ENCODE data around the gene ZNF92. TPM values are rescaled to one million over a fixed set of nuclear protein-coding genes. Genes with fewer than 3 reads are reported as not detected.

ZNF92 gene
- total and polyA plus RNA-seq, 12 donors, result 2.7 to 21.9 (median 11.4) TPM

DNA sequence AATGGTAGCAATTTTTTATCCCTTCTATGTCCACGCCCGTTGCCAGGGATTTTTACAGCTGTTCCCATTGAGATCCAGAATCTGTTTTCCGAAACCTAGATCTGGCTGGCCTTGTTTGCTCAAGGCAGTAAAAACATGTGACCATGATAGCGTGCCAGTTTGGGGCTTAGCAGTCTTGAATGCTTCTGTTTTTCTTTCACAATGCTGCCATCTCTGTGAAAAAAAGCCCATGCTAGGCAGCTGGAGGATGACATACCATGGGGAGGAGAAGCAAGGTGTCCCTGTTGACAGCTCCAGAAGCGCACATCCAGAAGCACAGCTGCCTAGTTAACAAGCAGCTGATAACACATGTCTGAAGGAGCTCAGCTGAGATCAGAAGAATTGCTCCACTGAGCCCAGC lies 2.2 kb upstream of the ZNF92 start:
- intact Hi-C loops (cut with DNase I), result no loop called here
- 39 to 52% (median 44%) methylated on average over 5 of the region's 5 CpGs for WGBS, 4 donors
- no peak overlapping the region for H3K4me3 ChIP-seq
- peaks cover 10 to 21% of the 10 kb centered on the region in 2 donors for H3K4me1 ChIP-seq (replicated peaks in 1 of 2)
- H3K27ac ChIP-seq, result peak overlapping the region in 1 of 5 donors; percentile 3
- H3K9me3 ChIP-seq (replicated peaks in 1 of 3), result no peaks in the 10 kb centered on the region
- no peaks in the 10 kb centered on the region for H3K27me3 ChIP-seq
- H3K36me3 ChIP-seq (replicated peaks in 1 of 2), result peaks cover 0 to 1% of the 10 kb centered on the region in 2 donors
- TF ChIP-seq, protein P1, sequence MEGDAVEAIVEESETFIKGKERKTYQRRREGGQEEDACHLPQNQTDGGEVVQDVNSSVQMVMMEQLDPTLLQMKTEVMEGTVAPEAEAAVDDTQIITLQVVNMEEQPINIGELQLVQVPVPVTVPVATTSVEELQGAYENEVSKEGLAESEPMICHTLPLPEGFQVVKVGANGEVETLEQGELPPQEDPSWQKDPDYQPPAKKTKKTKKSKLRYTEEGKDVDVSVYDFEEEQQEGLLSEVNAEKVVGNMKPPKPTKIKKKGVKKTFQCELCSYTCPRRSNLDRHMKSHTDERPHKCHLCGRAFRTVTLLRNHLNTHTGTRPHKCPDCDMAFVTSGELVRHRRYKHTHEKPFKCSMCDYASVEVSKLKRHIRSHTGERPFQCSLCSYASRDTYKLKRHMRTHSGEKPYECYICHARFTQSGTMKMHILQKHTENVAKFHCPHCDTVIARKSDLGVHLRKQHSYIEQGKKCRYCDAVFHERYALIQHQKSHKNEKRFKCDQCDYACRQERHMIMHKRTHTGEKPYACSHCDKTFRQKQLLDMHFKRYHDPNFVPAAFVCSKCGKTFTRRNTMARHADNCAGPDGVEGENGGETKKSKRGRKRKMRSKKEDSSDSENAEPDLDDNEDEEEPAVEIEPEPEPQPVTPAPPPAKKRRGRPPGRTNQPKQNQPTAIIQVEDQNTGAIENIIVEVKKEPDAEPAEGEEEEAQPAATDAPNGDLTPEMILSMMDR (IDR thresholded peaks at IDR 0.05), result no peak
- TF ChIP-seq POLR2A (IDR thresholded peaks at IDR 0.05), result no peak
- peak; percentile 41 to 76 (median 60) for DNase-seq

DNA sequence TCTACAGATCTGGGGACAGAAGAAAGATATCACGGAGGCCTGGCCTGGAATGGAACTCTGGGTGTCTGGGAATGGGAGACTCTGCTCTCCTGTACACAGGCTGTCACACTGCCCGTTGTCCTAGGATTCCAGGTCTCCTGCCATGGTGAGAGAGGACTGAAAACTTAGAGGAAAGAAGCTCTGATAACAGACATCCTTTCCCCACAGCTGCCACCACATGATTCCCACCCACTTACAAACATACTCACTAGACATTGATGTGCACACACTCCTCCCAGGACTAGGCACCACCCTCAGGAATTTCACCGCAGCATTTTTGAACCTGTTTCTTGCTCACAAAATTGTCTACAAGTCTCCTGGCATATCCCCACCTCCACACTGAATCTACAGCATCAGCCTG lies 5.7 kb downstream of the ZNF92 start:
- intact Hi-C loops (cut with DNase I), result no loop called here
- DNase-seq, result no peak

DNA sequence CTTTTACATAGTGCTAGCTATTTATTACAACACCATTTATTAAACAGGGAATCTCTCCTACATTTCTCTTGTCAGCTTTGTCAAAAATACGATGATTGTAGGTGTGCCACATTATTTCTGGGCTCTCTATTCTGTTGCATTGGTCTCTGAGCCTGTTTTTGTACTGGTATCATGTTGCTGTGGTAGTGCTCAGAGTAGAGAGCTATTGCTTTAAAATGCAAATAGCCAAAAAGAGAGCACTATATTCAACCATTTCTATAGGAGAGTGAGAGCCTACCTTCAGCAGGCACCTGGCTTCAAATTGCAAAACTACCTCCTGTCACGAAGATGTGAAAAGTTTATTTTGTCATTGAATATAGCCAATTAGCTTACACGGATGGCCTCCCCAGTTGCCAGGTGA lies 8.1 kb downstream of the ZNF92 start:
- DNase-seq, result no peak
- Histone ChIP-seq H3K27ac (no peak overlapping the region), H3K9me3 (replicated peaks in 1 of 3) (no peaks in the 10 kb centered on the region), H3K27me3 (no peaks in the 10 kb centered on the region), H3K36me3 (replicated peaks in 1 of 2) (no peaks in the 10 kb centered on the region), H3K4me1 (replicated peaks in 1 of 2) (no peaks in the 10 kb centered on the region), H3K4me3 (no peak overlapping the region)
- 87 to 92% (median 90%) methylated on average over 3 of the region's 3 CpGs for WGBS, 4 donors
- TF ChIP-seq POLR2A (IDR thresholded peaks at IDR 0.05), result no peak
- TF ChIP-seq, protein P1 (IDR thresholded peaks at IDR 0.05), result no peak
- intact Hi-C loops (cut with DNase I), result no loop called here

More for the DNA sequence above, 5.7 kb downstream of the ZNF92 start:
- TF ChIP-seq, protein P1 (IDR thresholded peaks at IDR 0.05), result no peak
- TF ChIP-seq POLR2A (IDR thresholded peaks at IDR 0.05), result no peak
- H3K9me3 ChIP-seq (replicated peaks in 1 of 3), result no peaks in the 10 kb centered on the region
- peaks cover 10 to 20% of the 10 kb centered on the region in 2 donors for H3K4me1 ChIP-seq (replicated peaks in 1 of 2)
- no peaks in the 10 kb centered on the region for H3K27me3 ChIP-seq
- H3K4me3 ChIP-seq, result no peak overlapping the region
- peaks cover 0 to 4% of the 10 kb centered on the region in 2 donors for H3K36me3 ChIP-seq (replicated peaks in 1 of 2)
- WGBS, 4 donors, result 57 to 78% (median 64%) methylated on average over 3 of the region's 3 CpGs
- H3K27ac ChIP-seq, result no peak overlapping the region

DNA sequence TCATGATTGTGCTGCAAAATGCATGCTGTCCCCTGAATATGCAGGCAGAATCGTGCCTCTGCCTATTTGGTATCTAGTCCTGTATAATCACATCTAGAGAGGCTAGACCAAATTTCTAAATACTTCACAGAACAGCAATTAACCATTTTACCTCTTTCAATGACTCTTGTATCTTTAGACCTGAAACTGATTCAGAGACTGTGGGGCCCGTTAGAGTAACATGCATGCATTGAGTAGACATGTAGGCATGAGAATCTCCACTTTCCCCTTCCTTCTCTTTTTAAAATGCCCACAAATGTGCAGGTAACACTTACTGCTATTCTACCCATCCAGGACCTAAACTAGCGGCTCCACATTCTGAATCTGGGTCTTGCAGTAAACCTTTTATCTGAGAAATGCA lies 8.8 kb downstream of the ZNF92 start:
- DNase-seq, result no peak
- H3K4me1 ChIP-seq (replicated peaks in 1 of 2), result no peaks in the 10 kb centered on the region
- no peaks in the 10 kb centered on the region for H3K27me3 ChIP-seq
- 80 to 90% (median 85%) methylated on average over 3 of the region's 3 CpGs for WGBS, 4 donors
- H3K9me3 ChIP-seq (replicated peaks in 1 of 3), result no peaks in the 10 kb centered on the region
- TF ChIP-seq POLR2A (IDR thresholded peaks at IDR 0.05), result no peak
- TF ChIP-seq, protein P1 (IDR thresholded peaks at IDR 0.05), result no peak
- intact Hi-C loops (cut with DNase I), result no loop called here
- H3K36me3 ChIP-seq (replicated peaks in 1 of 2), result no peaks in the 10 kb centered on the region
- H3K4me3 ChIP-seq, result no peak overlapping the region
- H3K27ac ChIP-seq, result no peak overlapping the region

Data from adrenal gland (tissue), 12 donors.